Naive B cell (primary cell): ENCODE measurements around the gene TJP2. TPM values are rescaled to one million over a fixed set of nuclear protein-coding genes. Genes with fewer than 3 reads are reported as not detected.
A peak's percentile ranks its signal among the peaks of the same experiment; 100 is the strongest.

Source experiments
- ATAC-seq, 2 donors: fragments of 150-1000 bp; cut with Tn5 transposase; 2 replicates each; pipeline ENCODE4 v1.10.0; 2021; ENCODE audit warnings: low read depth in 2 of 2, mild to moderate bottlenecking in 2 of 2, moderate library complexity in 2 of 2
- DNase-seq: peaks from one replicate; pipeline ENCODE4 v3.0.0; 2022
- H3K27ac Mint-ChIP-seq, 6 donors: one replicate each; pipeline ENCODE4 v1.8.0; 2020 to 2022; ENCODE audit warnings: mild to moderate bottlenecking in 6 of 6, mixed read lengths in 6 of 6, moderate library complexity in 5 of 6, inconsistent platforms in 2 of 6
- H3K27me3 Mint-ChIP-seq, 3 donors: one replicate each; pipeline ENCODE4 v1.8.0; 2021 to 2022; ENCODE audit warnings: mixed read lengths in 3 of 3, mild to moderate bottlenecking in 1 of 3
- H3K36me3 Mint-ChIP-seq, 2 donors: one replicate each; pipeline ENCODE4 v1.8.0; 2020 to 2022; ENCODE audit warnings: mixed read lengths in 2 of 2, inconsistent platforms in 1 of 2, mild to moderate bottlenecking in 1 of 2
- H3K4me1 Mint-ChIP-seq, 3 donors: one replicate each; pipeline ENCODE4 v1.8.0; 2020 to 2022; ENCODE audit warnings: mixed read lengths in 3 of 3, inconsistent platforms in 1 of 3, mild to moderate bottlenecking in 1 of 3, moderate library complexity in 1 of 3
- H3K4me3 Mint-ChIP-seq, 8 donors: one replicate each; pipeline ENCODE4 v1.8.0; 2020 to 2022; ENCODE audit warnings: mild to moderate bottlenecking in 8 of 8, mixed read lengths in 8 of 8, moderate library complexity in 8 of 8, inconsistent platforms in 2 of 8
- H3K9me3 Mint-ChIP-seq, 7 donors: one replicate each; pipeline ENCODE4 v1.8.0; 2020 to 2022; ENCODE audit warnings: mixed read lengths in 7 of 7, mild to moderate bottlenecking in 5 of 7, inconsistent platforms in 2 of 7, moderate library complexity in 1 of 7
- polyA plus RNA-seq, 6 donors: library from polyadenylated mRNA; unstranded; fragments of 300-500 nt; fragmentation: Illumina TruSeq; gene quantifications; one replicate each; pipeline ENCODE4 v1.2.3, GENCODE V29; 2021; ENCODE audit warnings: low read depth in 6 of 6

Gene TJP2
- polyA plus RNA-seq = 1 to 10 TPM in 1 of 6 donors, under 1 TPM in 4, not detected in 1; 0.35 to 1.5 (median 0.52) TPM

GRCh38 chr9:69173891-69174615 lies at the start of gene TJP2:
Gene TJP2 (plus strand): TSS chr9:69174277. CDS start chr9:69174373, 96 bp downstream.
- DNase-seq = peak; percentile 18
- Mint-ChIP-seq H3K9me3 (no peaks in the 10 kb centered on the region), H3K27ac (peak within 1 kb of the TSS in 4 of 6 donors; percentile 30 to 75 (median 41)), H3K27me3 (peaks cover 32 to 42% (median 40%) of the 10 kb centered on the region in 3 donors), H3K4me3 (peak within 1 kb of the TSS; percentile 78 to 88 (median 87)), H3K36me3 (no peaks in the 10 kb centered on the region), H3K4me1 (peaks cover 11 to 24% (median 23%) of the 10 kb centered on the region in 3 donors)
- ATAC-seq = peak; percentile 32 to 37

- no peaks in the 10 kb centered on the region for H3K9me3 Mint-ChIP-seq
- H3K4me1 Mint-ChIP-seq = no peaks in the 10 kb centered on the region
- no peak overlapping the region for H3K27ac Mint-ChIP-seq
- peaks cover 8 to 9% (median 9%) of the 10 kb centered on the region in 3 donors for H3K27me3 Mint-ChIP-seq
- ATAC-seq (no peak), DNase-seq (no peak)
- peak overlapping the region in 4 of 8 donors; percentile 11 to 42 (median 32) for H3K4me3 Mint-ChIP-seq
- no peaks in the 10 kb centered on the region for H3K36me3 Mint-ChIP-seq
These were observed 43.3 kb upstream of the TJP2 start for GRCh38 chr9:69130456-69131441.

GRCh38 chr9:69131682-69132081 lies 42.4 kb upstream of the TJP2 start:
- no peaks in the 10 kb centered on the region for H3K4me1 Mint-ChIP-seq
- H3K9me3 Mint-ChIP-seq = no peaks in the 10 kb centered on the region
- H3K36me3 Mint-ChIP-seq = no peaks in the 10 kb centered on the region
- no peak for DNase-seq
- no peak for ATAC-seq
- peaks cover 8 to 9% (median 9%) of the 10 kb centered on the region in 3 donors for H3K27me3 Mint-ChIP-seq
- H3K27ac Mint-ChIP-seq = no peak overlapping the region
- no peak overlapping the region for H3K4me3 Mint-ChIP-seq

- Mint-ChIP-seq H3K4me1 (no peaks in the 10 kb centered on the region), H3K27ac (no peak overlapping the region), H3K36me3 (no peaks in the 10 kb centered on the region), H3K4me3 (no peak overlapping the region), H3K9me3 (no peaks in the 10 kb centered on the region), H3K27me3 (peaks cover 8 to 9% (median 9%) of the 10 kb centered on the region in 3 donors)
- ATAC-seq = no peak
- DNase-seq = no peak
These were observed 41.7 kb upstream of the TJP2 start for GRCh38 chr9:69132361-69132760.

- H3K9me3 Mint-ChIP-seq = no peaks in the 10 kb centered on the region
- DNase-seq (no peak), ATAC-seq (no peak)
These were observed 39.7 kb upstream of the TJP2 start for GRCh38 chr9:69134412-69134811.

GRCh38 chr9:69136185-69136584 lies 37.9 kb upstream of the TJP2 start:
- Mint-ChIP-seq H3K27me3 (peaks cover 0 to under 1% (median 0%) of the 10 kb centered on the region in 3 donors), H3K4me1 (no peaks in the 10 kb centered on the region), H3K36me3 (no peaks in the 10 kb centered on the region), H3K27ac (no peak overlapping the region), H3K4me3 (no peak overlapping the region), H3K9me3 (no peaks in the 10 kb centered on the region)
- ATAC-seq = no peak
- DNase-seq = no peak

More at GRCh38 chr9:69134412-69134811, 39.7 kb upstream of the TJP2 start:
- Mint-ChIP-seq H3K4me1 (no peaks in the 10 kb centered on the region), H3K4me3 (no peak overlapping the region), H3K27me3 (peaks cover 8 to 9% (median 9%) of the 10 kb centered on the region in 3 donors), H3K36me3 (no peaks in the 10 kb centered on the region), H3K27ac (no peak overlapping the region)

GRCh38 chr9:69136779-69137178 lies 37.3 kb upstream of the TJP2 start:
- ATAC-seq (no peak), DNase-seq (no peak)
- Mint-ChIP-seq H3K27me3 (no peaks in the 10 kb centered on the region), H3K9me3 (no peaks in the 10 kb centered on the region), H3K4me3 (no peak overlapping the region), H3K27ac (no peak overlapping the region), H3K4me1 (no peaks in the 10 kb centered on the region), H3K36me3 (no peaks in the 10 kb centered on the region)

GRCh38 chr9:69137311-69137710 lies 36.8 kb upstream of the TJP2 start:
- DNase-seq = no peak
- Mint-ChIP-seq H3K4me1 (peaks cover 0 to 5% (median 2%) of the 10 kb centered on the region in 3 donors), H3K9me3 (no peaks in the 10 kb centered on the region), H3K36me3 (no peaks in the 10 kb centered on the region), H3K27ac (peak overlapping the region in 2 of 6 donors; percentile 32 to 34), H3K27me3 (no peaks in the 10 kb centered on the region), H3K4me3 (no peak overlapping the region)
- no peak for ATAC-seq

- H3K9me3 Mint-ChIP-seq = no peaks in the 10 kb centered on the region
- DNase-seq (no peak), ATAC-seq (no peak)
- no peak overlapping the region for H3K27ac Mint-ChIP-seq
- H3K27me3 Mint-ChIP-seq = no peaks in the 10 kb centered on the region
- H3K4me3 Mint-ChIP-seq = no peak overlapping the region
- H3K36me3 Mint-ChIP-seq = no peaks in the 10 kb centered on the region
- H3K4me1 Mint-ChIP-seq = peaks cover 0 to 8% (median 2%) of the 10 kb centered on the region in 3 donors
These were observed 34.5 kb upstream of the TJP2 start for GRCh38 chr9:69139596-69139995.

GRCh38 chr9:69140123-69140735 lies 33.8 kb upstream of the TJP2 start:
- Mint-ChIP-seq H3K9me3 (no peaks in the 10 kb centered on the region), H3K27me3 (no peaks in the 10 kb centered on the region), H3K27ac (no peak overlapping the region), H3K4me3 (no peak overlapping the region), H3K4me1 (peaks cover 0 to 8% (median 2%) of the 10 kb centered on the region in 3 donors), H3K36me3 (no peaks in the 10 kb centered on the region)
- no peak for ATAC-seq
- DNase-seq = no peak

GRCh38 chr9:69141851-69142250 lies 32.2 kb upstream of the TJP2 start:
- ATAC-seq = no peak
- Mint-ChIP-seq H3K9me3 (no peaks in the 10 kb centered on the region), H3K27ac (peak overlapping the region in 2 of 6 donors; percentile 5 to 14), H3K4me1 (peaks cover 0 to 8% (median 2%) of the 10 kb centered on the region in 3 donors), H3K36me3 (no peaks in the 10 kb centered on the region), H3K27me3 (no peaks in the 10 kb centered on the region), H3K4me3 (no peak overlapping the region)
- DNase-seq = no peak

- no peak overlapping the region for H3K27ac Mint-ChIP-seq
- peaks cover 0 to 8% (median 2%) of the 10 kb centered on the region in 3 donors for H3K4me1 Mint-ChIP-seq
- H3K9me3 Mint-ChIP-seq = no peaks in the 10 kb centered on the region
- no peak for DNase-seq
- H3K36me3 Mint-ChIP-seq = no peaks in the 10 kb centered on the region
- no peaks in the 10 kb centered on the region for H3K27me3 Mint-ChIP-seq
- no peak for ATAC-seq
- no peak overlapping the region for H3K4me3 Mint-ChIP-seq
These were observed 30.8 kb upstream of the TJP2 start for GRCh38 chr9:69143291-69143690.

GRCh38 chr9:69145144-69145715 lies 28.8 kb upstream of the TJP2 start:
- no peak overlapping the region for H3K4me3 Mint-ChIP-seq
- no peaks in the 10 kb centered on the region for H3K27me3 Mint-ChIP-seq
- peak overlapping the region in 1 of 6 donors; percentile 21 for H3K27ac Mint-ChIP-seq
- ATAC-seq = no peak
- peaks cover 0 to 8% (median 2%) of the 10 kb centered on the region in 3 donors for H3K4me1 Mint-ChIP-seq
- H3K9me3 Mint-ChIP-seq = no peaks in the 10 kb centered on the region
- no peak for DNase-seq
- no peaks in the 10 kb centered on the region for H3K36me3 Mint-ChIP-seq
